H1 (cell line): Measurements from ENCODE around the gene EMX2.

ENCODE experiments used
- CEBPB ChIP-seq: IDR thresholded peaks from 2 replicates; pipeline ENCODE4 v1.6.1; 2012; ENCODE audit warnings: low read depth, low read length
- CHD1 ChIP-seq: IDR thresholded peaks from 2 replicates; pipeline ENCODE4 v1.6.1; 2012; ENCODE audit warnings: low read depth, low read length, improper control_type of control experiment
- CTCF ChIP-seq, 3 experiments: IDR thresholded peaks; 1 replicate in 2 of 3; 2 replicates in 1 of 3; pipeline versions ENCODE4 v1.5.1 to v1.6.1; 2011; ENCODE audit warnings: low read length in 3 of 3, mild to moderate bottlenecking in 3 of 3, inconsistent platforms in 2 of 3, low read depth in 1 of 3, moderate library complexity in 1 of 3; ENCODE audit not compliant: insufficient read depth in 1 of 3; ENCODE audit errors: control extremely low read depth in 1 of 3
- EGR1 ChIP-seq: IDR thresholded peaks from 2 replicates; pipeline ENCODE4 v1.6.1; 2011; ENCODE audit warnings: low read depth, low read length, borderline replicate concordance
- FOSL1 ChIP-seq: IDR thresholded peaks from 2 replicates; pipeline ENCODE4 v1.6.1; 2011; ENCODE audit warnings: mild to moderate bottlenecking, low read depth, low read length, moderate library complexity; ENCODE audit not compliant: insufficient read depth
- KDM1A ChIP-seq: fragments of 200-600, 300-600 bp; sonication (generic); IDR thresholded peaks from 2 replicates; pipeline ENCODE4 v1.7.1; 2016; ENCODE audit warnings: mild to moderate bottlenecking, low read length, borderline replicate concordance
- KDM5A ChIP-seq: fragments of 200-600 bp; IDR thresholded peaks from 2 replicates; pipeline ENCODE4 v1.7.1; 2012; ENCODE audit warnings: mild to moderate bottlenecking, low read length, inconsistent platforms, mixed read lengths
- RXRA ChIP-seq: IDR thresholded peaks from 2 replicates; pipeline ENCODE4 v1.6.1; 2011; ENCODE audit warnings: low read depth, mild to moderate bottlenecking, low read length, moderate library complexity; ENCODE audit not compliant: insufficient read depth
- SP1 ChIP-seq: IDR thresholded peaks from 2 replicates; pipeline ENCODE4 v1.6.1; 2011; ENCODE audit warnings: low read depth, low read length

DNA sequence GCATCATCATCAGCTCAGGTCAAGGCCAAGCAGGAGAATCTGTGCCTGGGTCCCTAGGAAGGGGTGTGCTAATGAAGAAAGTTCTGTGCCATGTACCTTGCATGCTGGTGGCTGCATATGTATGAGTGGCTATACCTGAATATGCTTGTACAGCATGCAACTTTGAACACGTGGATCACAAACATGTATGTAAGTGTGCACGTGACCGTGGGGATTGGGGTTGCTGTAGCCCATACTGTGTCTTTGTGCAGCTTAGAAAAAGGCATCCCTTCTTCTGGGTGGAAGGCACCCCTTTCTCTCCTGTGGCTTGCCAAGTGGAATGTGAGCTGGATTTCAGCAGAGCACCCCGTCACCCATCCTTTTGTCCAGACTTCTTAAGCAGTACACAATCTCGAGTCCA lies 13.8 kb downstream of the EMX2 start:
- no peak for TF ChIP-seq CTCF (IDR thresholded peaks at IDR 0.05; ENCODE audit: control extremely low read depth in 1 of 3, insufficient read depth in 1 of 3, low read depth in 1 of 3, low read length in 3 of 3)
- no peak for TF ChIP-seq KDM1A
- no peak for TF ChIP-seq EGR1
- no peak for TF ChIP-seq RXRA
- no peak for TF ChIP-seq CHD1
- no peak for TF ChIP-seq FOSL1
- no peak for TF ChIP-seq KDM5A
- TF ChIP-seq SP1, result no peak
- TF ChIP-seq CEBPB, result no peak
